ENCODE results near the gene RBBP8NL.

RBBP8NL gene

DNA sequence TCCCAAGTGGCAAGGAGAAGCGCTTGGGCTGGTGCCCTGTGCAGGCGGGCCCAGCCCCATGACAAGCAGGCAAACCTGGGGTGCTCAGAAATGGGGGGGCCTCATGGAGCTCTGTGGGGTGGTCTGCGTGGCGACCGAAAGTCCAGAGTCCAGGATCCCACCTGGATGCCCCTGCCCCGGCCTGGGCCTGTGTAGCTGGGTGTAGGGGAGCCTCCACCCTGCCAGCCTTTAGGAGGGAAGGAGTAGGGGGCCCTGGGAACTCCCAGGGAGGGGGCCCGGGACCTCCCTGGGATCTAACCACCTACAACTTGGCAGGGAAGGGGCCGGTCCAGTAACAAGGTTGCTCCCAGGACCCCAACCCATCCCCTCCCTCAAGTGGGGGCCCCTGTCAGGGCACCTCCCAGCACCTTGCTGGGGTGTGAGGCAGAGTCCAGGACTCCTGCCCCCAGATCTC lies 55.7 kb downstream of the RBBP8NL start:
- no peak for DNase-seq

DNA sequence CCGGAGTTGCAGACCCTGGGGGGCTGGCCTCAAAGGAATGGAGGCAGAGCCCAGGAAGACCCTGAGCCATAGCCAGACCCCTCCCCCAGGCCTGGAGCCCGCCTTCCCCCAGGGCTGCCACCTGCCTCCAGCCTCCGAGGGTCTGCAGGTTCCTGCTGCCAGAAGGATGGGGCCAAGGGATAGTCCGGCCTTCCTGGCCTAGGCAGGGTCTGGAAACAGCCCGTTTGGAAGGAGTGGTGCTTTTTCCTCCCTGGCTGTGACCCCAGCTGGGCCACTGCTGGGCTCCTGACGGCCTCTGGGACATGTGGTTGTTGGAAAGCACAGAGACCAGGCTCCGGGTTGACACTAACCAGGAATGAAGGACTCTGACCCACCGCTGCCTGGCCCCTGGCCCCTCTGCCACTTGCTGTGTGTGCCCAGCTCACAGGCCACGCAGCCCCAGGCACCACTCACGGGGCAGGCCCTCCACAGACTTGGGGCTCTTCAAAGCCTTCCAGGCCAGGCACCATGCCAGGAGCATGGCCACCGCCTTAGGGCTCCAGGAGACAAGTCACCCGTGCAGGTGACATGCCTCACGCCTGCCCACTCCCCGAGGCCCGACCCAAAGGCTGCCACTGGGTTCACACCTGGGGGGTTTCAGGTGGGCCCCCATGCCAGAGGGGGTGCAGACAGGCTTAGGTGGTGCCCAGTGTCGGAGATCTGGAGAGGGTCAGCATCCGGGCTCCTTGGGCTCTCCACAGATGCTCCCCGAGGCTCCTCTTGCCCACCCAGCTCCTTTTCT lies 56.3 kb downstream of the RBBP8NL start:
- DNase-seq, result no peak

DNA sequence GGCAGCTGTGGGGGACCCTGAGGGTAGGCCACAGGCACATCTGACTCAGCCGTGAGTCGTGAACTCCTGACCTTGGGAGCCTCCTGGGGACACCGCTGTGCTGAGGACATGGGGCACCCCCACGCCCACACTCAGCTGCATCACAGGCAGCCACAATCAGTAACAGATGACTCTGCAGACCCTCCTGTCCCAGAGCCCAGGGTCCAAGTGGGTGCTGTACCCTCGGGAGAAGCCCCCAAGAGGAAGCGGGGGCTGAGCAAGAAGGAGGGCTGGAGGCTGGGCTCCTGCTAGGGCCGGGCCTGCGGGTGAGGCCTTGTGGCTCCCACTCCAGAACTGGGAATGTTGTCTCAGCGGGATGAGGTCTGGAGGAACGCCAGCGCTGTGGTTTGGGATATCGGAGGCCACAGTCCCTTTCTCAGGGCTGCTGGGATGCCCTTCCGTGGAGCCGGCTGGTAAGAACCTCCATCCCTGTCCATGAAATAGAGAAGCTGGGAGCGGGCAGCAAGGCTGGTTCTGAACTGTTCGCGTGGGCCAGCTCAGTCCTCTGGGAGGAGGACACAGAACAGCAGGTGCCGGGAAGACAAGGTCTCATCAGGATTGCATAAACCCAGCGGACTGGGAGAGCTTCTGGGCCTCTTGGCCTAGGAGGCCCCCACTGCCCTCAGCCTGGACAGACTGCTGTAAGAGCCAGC lies 57.1 kb downstream of the RBBP8NL start:
- DNase-seq, result no peak

DNA sequence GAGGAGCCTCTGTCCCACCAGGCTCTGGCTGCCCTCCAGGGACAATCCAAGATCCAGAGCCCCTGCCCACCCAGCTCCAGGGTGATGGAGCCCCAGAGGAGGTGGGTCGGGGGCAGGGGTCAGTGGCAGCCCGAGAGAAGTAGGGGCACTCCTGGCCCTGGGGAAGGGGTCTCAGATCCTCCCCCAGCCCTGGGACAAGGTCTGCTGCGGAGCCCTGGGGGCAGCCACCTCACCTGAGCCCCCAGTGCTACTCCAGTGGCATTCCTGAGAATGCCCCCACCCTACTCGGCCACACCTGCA lies 57.6 kb downstream of the RBBP8NL start:
- no peak for DNase-seq

DNA sequence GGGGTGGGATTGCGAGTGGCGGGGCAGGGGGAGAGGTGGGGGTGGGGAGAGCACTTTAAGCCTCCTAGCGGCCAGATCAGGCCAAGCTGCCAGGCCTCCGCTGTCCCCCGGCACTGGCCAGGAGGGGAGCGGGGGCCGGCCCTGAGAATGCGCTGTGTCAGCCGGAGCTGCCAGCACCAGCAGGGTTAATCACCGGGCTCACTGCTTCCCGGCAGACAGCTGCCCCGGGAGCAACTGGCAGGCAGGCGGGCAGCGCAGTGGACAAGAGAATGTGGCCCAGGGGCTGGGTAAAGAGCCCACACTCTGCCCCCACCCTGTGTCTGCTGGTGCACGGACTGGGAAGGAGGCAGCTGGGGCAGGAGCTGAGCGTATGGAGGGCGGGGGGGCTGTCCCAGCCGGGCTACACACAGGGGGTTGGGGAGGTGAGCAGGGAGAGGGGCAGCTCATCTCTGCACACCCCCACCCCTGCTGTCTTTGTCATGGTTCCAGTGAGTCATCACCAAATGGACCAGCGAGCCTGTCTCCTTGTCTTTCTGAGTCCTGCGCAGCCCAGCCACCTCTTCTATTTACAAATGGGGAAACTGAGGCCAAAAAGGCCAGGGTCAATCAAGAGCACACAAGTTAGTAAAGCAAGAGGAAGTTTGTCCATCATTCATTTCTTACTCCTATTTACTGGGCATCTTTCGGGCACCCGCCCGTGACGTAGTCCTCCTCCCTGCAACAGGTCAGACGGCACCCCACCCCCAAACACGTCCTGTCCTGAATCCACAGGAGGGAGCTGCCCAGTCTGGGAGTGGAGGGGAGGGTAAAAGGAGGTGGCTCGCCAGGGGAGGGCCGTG lies 58.1 kb downstream of the RBBP8NL start:
- DNase-seq, result no peak

DNA sequence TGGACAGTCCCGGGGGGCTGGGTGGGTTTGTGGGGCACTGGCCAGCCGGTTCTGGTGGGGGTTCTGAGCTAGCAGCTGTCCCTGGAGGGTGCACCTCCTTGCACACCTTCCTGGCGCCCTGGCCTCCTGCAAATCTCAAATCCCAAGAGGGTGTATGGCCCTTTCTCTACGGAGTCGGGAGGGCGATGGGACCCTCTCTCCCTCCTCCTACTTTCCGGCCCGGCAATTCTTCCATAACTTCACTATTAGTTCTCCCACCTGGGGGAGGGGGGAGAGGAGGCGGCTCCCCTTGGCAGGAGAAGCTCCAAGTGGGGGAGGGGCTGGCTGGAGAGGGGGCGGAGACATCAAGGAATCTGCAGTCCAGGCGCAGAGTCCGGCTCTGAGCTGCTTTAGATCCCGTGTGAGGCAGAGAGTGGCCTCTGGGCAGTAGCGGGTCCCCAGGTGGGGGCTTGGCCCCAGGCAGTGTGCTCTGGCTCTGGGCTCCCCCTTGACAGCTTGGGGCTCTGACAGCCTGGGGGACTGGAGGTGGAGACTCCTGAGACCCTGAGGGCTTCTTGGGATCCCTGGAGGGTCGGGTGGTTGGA lies 58.9 kb downstream of the RBBP8NL start:
- DNase-seq, result no peak

DNA sequence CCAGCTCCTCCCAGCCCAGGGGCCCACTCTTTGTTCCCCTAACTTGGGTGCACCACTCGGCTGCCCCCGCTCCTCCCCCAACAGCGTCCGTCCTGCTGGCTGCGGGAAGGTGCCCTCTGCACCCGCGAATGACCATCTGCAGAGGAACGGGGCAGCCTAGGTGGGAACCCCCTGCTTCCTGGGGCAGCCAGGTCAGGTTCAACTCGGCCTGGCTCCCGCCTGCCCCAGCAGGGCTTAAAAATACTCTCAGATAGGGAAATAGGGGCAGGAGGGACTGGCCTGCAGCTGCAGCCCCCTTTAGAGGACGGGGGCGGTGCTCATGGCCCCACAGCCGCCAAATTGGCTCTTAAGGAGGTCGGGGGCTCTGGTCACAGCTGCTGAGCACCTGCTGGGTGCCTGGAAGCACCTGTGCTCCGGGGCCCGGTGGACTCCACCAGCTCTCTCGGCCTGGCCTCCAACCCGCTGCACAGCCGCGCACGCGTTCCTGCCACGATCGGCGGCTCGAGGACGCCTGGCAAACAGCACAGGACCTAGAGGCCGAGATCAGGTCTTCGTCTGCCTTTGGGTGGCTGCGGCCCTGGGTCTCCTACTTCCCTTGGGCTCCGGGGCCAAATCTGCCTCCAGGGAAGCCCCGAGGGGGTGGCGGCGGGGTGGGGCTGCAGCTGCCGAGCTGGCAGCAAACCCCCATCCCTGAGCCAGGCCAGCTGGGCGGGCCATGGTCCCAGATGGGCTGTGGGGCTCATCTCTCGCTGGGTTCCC lies 59.5 kb downstream of the RBBP8NL start:
- DNase-seq, result no peak

DNA sequence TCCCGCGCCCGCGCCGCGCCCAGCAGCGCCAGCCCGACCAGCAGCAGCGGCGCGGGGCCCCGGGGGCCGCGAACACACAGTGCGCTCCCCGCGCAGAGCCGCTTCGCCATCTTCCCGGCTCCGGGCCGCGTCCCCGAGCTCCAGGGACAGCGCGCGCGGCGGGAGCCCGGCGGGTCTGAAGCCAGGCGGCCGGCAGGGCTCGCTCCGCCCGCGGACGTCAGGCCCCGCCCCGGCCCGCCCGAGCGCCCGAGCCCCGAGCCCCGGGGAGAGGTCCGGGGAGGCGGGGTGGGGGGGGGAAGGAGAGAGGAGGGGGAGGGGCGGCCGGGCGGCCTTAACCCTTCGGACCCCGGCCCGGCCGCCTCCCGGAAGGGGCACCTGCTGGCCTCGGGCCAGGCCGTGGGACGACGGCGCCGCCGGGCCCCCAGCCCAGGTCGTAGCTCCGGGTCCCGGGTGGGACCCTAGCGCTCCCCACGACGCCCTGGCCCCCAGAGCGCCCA lies 60.2 kb downstream of the RBBP8NL start, which contains the start of gene LAMA5:
TSS of gene LAMA5 (minus strand) at position 177 of the 497 bp plus-strand sequence. CDS start at position 110, 67 bp downstream.
- no peak for DNase-seq

DNA sequence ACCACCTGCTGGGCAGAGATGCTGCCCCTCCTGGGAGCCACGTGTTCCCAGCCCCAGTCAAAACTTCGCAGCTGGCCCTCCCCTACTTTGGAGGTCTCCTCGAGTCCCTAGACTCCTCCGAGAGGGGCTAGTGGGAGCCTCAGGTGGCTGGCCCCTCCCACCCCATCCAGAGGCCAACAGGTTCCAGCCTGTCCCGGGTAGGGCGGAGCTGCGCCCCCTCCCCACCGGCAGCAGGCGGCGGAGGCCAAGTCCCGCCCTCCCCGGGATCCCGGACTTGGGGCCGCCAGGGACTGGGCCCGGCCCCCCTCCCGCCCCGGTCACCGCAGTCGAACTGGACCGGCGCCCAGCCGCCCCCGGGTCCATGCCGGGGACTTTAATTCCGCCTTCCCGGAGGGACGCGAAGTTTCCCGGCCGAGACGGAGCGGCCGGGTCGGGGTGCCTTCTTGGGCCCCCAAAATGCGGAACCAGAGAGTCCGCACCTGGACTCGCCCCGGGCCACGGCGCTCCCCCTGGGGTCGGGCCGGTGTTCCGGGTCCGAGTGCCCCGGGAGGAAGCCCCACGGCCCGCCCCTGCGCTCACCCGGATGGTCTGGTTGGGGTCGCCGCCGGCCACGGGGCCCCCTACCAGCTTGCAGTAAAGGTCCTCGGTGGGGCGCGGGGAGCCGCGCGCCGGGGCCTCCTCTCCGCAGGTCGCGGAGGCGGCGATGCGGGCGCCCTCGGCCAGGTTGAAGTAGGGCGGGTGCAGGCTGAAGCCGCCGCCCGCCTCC lies 60.8 kb downstream of the RBBP8NL start:
- no peak for DNase-seq

DNA sequence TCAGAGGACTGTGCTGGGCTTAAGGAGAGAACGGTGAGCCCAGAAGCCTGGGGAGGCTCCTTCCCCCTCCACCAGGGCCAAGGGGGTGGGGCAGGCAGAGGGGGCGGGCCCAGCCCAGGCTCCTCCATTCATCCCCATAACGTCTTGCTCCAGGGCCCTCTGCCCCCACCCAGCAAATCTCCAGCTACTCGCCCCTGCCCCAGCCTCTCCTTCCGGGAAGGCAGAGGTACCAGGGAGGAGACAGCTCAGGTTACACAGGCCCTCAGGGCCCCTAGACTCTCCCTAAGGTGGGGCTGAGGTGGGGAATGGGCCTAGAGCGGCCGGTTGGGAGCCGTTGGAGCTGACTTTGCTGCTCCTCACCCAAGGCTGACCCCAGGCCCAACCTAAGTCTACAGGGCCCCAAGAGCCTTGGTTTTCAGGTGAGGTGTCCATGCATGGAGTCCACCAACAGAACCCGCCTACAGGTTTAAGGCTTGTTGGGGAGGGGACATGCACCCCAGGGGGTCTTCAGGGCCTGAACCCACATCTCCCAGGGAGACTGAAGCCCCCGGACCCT lies 61.4 kb downstream of the RBBP8NL start:
- DNase-seq, result no peak

DNA sequence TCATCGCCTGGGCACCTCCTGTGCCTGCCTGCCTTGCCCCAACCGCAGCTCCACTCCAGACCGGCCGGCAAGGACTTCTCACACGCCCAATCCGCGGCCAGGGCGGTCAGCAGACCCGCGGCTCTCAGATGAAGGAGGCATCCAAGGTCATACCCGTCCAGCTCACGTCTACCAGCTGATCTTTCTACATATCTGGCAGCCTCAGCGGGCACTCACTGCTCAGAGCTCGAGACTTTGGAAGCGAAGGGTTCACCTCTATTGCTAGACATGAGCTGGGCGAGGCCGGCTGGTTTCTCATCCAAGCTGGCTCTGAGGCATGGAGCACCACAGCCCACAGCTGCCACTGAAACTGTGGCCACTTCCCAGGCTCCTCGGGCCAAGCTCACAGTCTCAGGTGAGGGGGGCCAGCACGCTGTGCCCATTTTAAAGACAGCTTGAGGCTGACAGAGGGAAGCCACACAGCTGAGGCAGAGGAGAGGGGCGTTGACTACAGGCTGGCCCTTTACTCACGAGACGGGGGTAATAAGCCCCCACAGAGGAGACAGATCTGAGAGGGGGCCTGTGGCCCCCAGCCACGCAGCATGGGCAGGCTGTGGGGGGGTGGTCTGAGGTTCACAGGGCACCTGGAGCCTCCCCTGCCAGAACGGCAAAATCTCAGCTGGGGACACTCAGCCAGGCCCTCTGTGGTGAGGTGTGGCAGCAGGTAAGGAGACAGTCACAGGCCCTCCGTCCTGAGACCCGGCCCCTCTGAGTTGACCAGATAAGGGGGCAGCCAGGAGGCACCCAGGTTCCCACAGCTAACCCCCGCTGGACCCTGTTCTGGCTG lies 62.2 kb downstream of the RBBP8NL start:
- DNase-seq, result no peak

DNA sequence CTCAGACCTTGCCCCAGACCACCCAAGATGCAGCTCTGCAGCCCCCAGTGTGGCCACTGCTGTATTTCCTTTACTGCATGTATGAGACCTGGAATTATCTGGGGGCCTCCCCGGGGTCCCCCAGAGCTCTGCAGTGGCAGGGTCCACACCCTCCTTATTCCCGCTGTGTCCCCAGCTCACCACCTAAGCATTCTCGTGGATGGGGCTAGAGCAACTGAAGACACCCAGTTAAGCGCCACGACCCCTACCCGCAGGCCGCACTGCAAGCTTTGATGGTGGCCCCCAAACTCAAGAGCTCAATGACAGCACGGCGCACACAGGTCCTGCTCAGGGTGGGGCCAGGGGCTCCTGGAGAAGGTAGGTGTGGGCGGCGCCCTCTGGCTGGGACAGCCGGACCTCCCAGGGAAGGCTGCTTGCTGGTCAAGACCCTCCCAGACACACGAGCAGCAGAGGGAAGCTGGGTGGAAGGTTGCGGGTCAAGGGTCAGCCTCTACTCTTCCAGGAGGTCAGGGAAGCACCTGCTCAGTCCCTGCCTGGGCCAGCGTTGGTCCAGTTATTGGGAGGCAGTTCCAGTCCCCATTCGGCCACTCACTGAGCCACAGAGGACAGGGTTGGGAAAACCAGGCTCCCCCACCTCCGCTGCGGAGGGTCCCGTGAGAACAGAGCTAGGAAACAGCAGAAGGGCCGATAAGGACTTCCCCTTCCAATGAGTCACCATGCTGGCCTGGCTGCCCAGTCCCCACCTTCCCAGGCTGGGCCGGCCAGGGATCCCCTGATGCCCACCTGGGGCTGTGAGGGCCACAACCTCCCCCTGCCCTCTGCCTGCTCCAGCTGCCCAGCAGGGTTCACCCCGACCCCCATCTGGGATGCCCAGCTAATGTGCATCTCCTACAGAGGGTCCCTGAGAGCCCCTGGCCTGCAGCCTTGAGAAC lies 63.2 kb downstream of the RBBP8NL start:
- DNase-seq, result no peak

DNA sequence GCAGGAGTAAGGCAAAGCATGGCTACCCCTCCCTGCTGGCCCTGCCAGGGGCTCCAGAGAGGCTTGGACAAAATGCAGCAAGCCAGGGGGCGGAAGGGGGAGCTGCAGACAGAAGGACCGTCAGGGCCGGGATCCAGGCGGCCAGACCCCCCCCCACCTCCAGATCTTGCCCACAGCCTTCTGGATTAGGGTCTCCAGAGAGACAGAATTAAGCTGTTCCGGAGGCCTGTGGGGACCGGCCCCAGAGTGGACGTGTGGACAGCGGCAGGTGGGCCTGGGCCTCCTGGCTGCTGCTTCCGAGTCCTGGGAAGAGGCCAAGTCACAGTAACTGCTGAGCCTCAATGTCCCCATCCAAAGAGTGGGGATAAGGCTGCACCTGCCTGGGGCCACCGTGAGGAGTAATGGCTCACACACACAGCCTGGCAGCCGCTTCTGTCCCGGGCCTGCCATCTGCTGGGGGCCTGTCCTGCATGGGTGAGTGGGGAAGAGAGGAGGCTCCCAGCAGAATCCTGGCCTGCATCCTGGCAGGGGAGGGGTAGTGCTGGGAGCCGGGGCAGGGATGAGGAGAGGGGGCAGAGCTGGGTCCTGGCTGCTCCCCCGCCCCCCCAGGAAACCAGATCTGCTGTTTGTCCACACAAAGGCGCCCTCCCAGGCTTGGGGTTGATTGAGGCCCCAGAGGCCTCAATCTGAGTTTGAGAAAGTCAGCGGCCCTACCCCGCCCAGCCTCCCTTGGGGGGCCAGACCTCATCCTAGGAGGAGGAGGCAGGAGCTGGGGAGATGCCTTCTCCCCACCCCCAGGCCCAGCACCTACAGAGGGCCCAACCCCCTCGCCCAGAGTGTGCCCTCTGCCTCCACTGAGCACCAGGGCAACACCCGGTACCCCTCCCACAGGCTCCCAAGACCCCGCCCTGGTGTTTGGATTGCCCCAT lies 64.1 kb downstream of the RBBP8NL start:
- DNase-seq, result no peak

DNA sequence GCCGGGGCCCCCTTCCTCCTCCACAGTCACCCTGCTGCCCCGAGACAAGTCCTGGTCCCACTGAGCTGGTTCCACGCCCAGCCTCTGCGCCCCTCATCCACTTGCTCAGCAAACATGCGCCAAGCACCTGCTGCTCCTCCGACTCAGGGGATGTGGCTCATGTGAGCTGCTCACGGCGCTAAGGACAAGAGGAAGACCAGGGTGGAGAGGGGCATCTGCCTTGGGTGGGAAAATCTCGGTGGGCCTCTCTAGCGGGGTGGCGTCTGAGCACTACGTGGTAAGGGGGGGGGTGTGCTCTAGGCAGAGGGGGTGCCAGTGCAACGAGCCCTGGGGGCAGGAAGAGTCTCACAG lies 64.8 kb downstream of the RBBP8NL start:
- DNase-seq, result no peak

DNA sequence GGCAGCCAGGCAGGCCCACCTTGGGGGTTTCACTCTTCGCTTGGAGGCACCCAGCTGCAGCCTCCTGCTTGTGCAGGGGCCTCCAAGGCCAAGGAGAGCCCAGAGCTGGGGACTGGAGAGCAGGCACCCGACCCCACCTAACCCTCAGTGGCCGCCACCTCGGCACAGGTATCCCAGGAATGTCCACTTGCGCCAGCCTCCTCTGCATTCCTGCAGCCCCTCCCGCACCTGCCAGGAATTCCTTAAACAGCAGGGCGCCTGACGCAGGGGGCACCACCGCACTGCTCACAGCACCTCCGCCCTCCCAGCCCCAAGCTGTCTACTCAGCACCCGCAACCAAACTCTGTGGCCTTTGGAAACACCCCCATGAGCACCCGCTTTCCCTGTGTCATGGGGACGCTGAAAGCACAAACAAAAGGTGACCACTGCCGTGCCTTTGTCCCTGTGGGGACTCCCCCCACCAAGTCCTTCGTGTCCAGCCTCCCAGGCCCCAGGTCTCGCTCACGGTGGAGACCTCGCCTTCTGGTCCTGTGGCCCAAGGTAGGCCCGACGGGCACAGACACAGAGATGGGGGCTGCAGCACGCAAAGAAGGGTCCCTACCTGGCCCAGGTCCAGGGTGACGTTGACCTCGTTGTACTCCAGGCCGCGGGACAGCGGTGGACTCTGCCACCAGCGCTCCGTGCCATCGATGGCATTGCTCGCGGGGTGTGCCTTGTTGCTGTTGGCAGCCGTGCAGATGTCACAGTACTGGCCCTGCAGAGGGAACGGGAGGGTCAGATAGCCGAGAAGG lies 65.3 kb downstream of the RBBP8NL start:
- DNase-seq, result no peak

DNA sequence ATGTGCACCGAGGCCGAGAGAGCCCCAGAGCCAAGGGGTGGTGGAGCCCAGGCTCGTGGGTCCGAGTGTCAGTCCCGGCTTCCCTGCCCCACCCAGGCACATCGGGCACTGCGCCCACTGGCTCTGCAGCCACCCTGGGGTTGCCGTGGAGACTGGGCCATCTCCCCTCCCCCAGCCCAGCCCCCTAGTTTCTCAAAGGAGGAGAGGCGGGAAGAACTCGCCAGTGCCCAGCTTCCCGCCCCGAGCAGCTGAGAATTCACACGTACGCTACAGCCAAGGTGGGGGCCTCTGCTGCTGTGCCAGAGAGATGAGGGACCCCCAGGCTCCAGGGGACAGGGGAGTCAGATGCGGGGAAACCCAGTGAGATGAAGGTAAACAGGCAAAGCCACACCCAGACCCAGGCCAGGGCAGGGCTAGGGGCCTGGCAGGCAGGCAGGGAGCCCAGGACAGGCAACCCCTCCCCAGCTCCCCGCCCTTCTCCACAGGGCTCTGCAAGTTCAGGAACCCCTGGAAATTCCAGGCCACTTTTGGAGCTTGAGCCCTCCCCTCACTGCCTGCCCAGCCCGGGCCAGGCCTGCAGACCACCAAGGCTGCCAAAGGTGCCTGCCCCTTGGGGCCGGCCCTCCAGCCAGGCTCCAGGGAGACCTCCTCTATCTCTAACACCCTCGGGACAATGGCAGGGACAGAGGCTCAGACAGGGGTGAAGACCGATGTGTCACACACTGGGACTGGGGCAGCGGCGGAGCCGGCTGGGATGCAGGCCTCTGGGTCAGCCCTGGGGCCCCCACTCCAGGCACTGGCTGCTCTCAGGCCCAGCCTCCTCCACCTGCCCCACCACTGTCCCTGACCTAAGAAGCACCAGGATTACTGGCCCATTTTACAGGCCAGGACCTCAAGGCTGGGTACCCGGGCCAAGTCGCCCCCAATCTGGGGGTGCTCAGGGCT lies 66.2 kb downstream of the RBBP8NL start:
- DNase-seq, result no peak

Data from AML-193 (cell line).